ENCODE measurements around the gene CRLF1. TPM values are rescaled to one million over a fixed set of nuclear protein-coding genes. Genes with fewer than 3 reads are reported as not detected.

The CRLF1 gene, protein sequence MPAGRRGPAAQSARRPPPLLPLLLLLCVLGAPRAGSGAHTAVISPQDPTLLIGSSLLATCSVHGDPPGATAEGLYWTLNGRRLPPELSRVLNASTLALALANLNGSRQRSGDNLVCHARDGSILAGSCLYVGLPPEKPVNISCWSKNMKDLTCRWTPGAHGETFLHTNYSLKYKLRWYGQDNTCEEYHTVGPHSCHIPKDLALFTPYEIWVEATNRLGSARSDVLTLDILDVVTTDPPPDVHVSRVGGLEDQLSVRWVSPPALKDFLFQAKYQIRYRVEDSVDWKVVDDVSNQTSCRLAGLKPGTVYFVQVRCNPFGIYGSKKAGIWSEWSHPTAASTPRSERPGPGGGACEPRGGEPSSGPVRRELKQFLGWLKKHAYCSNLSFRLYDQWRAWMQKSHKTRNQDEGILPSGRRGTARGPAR
- 28.7 and 60.3 TPM in 2 replicates for total RNA-seq

DNA sequence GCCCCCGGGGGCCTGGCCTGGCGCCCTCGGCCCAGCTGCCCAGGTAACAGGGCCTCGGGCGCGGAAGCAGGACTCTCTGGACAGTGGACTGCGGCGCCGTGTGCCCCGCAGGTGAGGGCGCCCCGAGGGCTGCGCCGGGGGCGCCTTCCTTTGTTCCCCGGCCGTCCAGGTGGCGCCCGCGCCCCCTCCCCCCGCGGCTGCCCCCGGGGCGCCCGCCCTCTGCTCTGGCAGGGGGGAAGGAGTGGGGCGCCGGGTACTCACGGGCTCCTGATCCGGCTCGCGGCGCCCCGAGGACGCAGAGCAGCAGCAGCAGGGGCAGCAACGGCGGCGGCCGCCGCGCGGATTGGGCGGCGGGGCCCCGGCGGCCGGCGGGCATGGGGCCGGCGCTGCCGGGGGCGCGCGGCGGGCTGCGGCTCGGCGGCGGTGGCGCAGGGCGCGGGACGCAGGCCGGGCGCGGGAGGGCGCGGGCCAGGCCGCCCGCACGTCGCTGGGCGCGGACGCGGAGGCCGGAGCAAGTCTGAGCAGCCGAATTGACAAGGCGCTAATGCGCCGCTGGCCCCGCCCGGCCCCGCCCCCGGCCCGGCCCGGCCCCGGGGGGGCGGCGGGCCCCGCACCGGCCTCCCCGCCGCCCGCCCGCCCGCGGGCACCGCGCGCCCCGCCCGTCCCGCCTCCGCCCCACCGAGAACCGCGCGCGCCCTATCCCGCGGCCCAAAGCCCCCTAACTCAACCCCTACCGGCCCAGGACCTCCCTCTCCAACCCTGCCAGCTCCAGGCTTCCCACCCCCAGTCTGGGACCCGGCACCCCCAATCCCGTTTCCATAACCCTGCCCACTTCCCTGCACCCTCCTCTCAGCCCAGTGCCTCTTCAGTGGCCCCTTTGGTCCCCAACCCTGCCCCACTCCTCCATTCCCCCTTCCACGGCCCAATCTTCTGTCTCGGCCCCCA lies at the start of gene CRLF1:
Gene CRLF1, minus strand, starts transcription at position 519 of the 945 bp plus-strand sequence. Its CDS starts 143 bp downstream, at position 376.

DNA sequence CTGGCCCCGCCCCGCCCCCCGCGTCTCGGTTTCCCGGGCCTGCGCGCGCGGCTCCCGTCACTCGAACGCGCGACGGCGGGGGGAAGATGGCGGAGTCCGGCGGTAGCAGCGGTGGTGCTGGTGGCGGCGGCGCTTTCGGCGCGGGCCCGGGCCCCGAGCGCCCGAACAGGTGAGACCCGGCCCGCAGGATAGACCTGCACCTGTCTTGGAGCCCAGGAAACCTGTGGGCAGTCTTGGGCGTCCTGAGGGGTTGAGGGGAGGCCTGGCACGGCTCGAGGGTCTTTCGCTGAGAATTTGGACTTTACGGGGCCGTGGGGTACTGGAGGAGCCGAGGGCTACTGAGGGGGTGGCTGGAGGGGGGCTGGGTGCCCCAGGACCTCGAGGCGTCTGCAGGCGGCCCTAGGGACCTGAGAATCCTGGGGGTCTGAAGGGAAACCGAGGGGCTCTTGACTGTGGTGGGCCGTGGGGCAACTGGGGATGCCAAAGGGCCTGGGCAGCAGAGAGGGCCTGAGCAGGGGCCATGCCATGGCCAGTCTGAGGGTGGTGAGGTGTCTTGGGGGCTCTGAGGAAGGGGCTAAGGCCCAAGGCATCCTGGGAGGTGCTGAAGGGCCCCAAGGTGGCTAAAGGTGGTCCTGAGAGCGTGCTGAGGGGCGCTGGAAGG lies 30.5 kb upstream of the CRLF1 start, which contains the start of gene KLHL26:
Gene KLHL26, plus strand, starts transcription at position 60 of the 661 bp plus-strand sequence. Its CDS starts 27 bp downstream, at position 87.

DNA sequence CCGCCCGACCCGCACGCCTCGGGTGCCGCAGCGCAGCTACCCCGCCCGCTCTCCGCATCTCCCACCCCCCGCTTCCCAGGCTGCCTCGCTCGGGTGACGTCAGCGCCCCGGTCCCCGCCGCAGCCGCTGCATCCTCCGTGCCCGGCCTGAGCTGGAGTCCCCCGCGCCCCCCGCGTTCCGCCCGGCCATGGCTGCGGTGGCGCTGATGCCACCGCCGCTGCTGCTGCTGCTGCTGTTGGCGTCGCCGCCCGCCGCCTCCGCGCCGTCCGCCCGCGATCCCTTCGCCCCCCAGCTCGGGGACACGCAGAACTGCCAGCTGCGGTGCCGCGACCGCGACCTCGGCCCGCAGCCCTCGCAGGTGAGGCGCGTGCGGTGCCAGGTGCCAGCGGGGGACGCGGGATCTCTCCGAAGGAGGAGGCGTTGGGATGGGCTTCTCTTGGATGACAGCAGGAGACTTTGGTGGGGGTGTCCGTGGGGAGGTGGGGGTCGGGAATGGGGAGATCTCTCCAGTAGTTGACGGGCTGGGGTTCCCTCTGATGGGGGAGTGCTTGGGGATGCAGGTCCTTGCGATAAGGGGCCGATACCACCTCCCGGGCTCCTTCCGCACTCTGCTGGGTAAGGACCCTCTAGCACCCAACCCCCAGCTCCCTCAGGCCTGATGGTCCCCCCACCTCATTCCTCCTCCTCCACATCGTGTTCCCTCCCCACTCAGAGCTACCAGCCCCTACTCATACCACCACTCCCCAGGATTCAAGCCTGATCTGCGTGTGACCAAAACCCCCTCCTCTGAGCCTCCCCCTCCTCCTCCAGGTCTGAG lies 6.4 kb upstream of the CRLF1 start, which contains the start of gene TMEM59L:
Gene TMEM59L, plus strand, starts transcription at position 99 of the 817 bp plus-strand sequence. Its CDS starts 89 bp downstream, at position 188.

DNA sequence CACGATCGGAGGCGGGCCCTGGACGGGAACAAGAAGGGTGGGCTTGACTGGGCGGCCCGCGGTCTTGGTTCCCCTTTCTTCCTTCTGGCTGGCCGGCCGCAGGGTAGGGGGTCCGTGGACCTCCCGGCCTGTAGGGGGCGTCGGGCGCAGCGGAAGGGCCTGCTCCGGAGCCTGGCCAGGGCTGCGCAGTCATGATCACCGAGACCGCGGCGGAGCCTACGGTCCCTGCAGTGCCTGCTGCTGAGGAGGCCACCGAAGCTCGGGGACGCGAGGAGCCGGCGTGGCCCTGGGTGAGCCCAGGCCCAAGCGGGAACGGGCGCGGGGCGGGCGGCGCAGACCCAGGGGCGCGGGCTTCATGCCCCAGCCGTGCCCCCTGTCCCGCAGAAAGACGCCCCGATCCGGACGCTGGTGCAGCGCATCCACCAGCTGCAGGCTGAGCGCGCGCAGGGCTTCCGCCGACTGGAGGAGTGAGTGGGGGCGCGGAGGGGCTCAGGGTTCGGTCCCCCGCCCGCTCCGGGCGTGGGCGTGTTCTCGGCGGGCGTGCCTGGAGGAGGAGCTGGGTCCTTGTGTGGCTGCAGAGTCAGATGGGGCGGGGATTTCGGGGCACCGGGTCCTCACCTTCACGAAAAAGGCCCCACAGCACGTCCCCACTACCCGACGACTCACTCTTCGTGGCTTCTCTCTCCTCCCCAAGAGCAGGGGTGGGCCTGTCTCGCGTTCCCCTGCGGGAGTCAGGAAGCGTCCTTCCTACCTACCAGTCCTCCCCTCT lies 17.8 kb downstream of the CRLF1 start, which contains the start of gene REX1BD:
Gene REX1BD, plus strand, starts transcription at position 188 of the 769 bp plus-strand sequence. Its CDS starts 4 bp downstream, at position 192.

DNA sequence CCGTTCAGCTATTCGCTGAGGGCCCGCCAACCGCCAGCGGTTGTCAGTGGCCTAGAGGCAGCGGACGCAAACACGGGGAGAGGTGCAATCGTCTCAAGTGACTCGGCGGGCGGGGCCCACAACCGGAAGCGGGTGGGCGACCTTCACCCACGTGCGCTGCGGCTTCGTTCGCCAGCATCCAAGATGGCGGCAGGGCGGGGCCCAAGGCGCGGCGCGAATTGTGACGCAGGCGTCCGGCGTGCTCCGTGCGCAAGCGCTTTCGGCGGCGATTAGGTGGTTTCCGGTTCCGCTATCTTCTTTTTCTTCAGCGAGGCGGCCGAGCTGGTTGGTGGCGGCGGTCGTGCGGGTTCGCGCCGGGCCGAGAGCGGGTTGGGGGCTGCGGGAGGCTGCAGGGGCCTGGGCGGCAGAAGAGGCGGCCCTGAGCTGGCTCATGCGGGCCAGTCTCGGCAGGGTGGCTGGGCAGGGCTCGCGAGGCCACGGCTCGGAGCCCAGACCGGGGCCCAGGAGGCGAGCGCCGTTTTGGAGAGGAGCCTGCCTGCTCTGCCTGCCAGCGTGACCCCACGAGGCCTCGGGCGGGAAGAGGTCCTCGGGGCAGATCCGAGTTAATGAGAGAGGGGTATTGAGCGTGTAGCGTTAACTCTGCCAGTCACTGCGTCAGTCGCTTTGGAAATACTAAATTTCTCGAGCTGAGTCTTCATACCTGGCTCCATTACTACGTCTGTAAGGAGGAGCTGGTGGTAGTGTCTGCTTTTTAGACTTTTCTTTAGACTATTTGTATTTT lies 34.8 kb downstream of the CRLF1 start, which contains the start of gene UBA52:
Gene UBA52, plus strand, starts transcription at position 294 of the 781 bp plus-strand sequence. CDS start 1,444 bp downstream, outside the sequence.

DNA sequence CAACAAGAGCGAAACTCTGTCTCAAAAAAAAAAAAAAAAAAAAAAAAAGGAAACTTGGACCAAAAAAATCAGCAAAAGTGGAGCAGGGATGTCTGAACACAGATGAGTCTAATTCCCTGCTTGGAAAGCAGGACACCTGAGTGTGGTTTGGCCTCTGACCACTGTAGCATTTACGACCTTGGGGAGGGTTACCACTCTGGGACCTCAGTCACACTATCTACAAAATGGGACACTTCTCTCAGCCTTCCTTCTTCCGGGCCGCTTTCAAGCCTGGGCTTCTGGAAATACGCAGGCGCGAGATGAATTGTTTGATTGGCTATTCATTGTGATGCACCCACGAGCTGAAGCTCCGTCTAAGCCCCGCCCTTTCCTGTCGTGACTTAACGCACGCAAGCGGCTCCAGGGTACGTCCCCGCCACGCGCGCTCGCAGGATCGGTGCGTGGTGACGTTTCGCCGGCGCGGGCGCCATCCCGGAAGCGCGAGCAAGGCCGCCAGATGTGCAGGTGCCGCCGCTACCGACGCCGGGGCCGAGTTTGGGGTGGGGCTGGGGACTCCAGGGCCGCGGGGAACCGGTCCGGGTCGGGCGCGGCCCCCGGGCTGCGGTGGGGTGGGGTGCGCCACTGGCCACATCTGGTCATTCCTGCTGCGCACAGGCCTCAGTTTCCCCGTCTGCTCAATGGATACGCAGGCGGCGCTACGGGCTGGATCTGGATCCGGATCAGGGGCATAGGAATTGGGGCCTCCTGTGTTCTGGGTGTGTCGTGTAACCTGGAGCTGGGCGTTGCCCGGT lies 49.0 kb downstream of the CRLF1 start, which contains the start of gene KXD1:
Gene KXD1, plus strand, starts transcription at position 460 of the 791 bp plus-strand sequence. CDS start 4,187 bp downstream, outside the sequence.

Other genes with a start within 250 kb of the CRLF1 start
- gene GDF15, start 220.6 kb downstream of the CRLF1 start, total RNA-seq, result 62.4 and 105 TPM in 2 replicates
- gene LRRC25, start 209.2 kb downstream of the CRLF1 start, total RNA-seq, result 0.14 and 0.28 TPM in 2 replicates
- 32.9 and 45.6 TPM in 2 replicates for gene SSBP4, start 187.4 kb downstream of the CRLF1 start, total RNA-seq
- 9.2 and 23.0 TPM in 2 replicates for gene ISYNA1, start 168.7 kb downstream of the CRLF1 start, total RNA-seq
- 17.8 and 20.9 TPM in 2 replicates for gene ELL, start 84.7 kb downstream of the CRLF1 start, total RNA-seq
- 256 and 265 TPM in 2 replicates for gene FKBP8, start 63.2 kb downstream of the CRLF1 start, total RNA-seq
- 54.0 and 65.1 TPM in 2 replicates for gene KXD1, start 48.9 kb downstream of the CRLF1 start, total RNA-seq
- 1,243 and 1,519 TPM in 2 replicates for gene UBA52, start 34.9 kb downstream of the CRLF1 start, total RNA-seq
- 39.9 and 44.1 TPM in 2 replicates for gene REX1BD, start 18.0 kb downstream of the CRLF1 start, total RNA-seq
- gene TMEM59L, start 6.1 kb upstream of the CRLF1 start, total RNA-seq, result 1.00 and 2.3 TPM in 2 replicates
- 3.1 and 3.7 TPM in 2 replicates for gene KLHL26, start 30.2 kb upstream of the CRLF1 start, total RNA-seq
- gene CRTC1, start 76.9 kb upstream of the CRLF1 start, total RNA-seq, result 1.6 and 2.8 TPM in 2 replicates
- gene COMP, start 184.5 kb upstream of the CRLF1 start, total RNA-seq, result 1.3 and 5.7 TPM in 2 replicates
- gene UPF1, start 225.2 kb upstream of the CRLF1 start, total RNA-seq, result 41.5 and 54.9 TPM in 2 replicates

All from smooth muscle cell of bladder (primary cell).